Measurements from ENCODE around the gene LIMS3.
"Not testable (repeated sequence)": the region's sequence is repeated elsewhere in the genome, so short reads cannot be mapped to it uniquely, and the experiment has no call there.

DNA sequence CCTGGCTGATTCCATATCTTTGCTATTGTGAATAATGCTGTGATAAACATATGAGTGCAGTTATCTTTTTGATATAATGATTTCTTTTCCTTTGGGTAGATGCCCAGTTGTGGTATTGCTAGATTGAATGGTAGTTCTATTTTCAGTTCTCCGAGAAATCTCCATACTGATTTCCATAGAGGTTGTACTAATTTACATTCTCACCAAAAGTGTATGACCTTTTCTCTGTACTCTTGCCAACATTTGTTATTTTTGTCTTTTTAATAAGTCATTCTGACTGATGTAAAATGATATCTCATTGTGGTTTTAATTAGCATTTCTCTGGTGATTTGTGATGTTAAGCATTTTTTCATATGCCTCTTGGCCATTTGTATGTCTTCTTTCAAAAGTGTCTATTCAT lies 16.4 kb upstream of the LIMS3 start:
- not testable (repeated sequence) for TF ChIP-seq CTCF (conservative IDR thresholded peaks at IDR 0.05); ZFX (IDR thresholded peaks at IDR 0.05)
